Bronchial epithelial cell (primary cell): ENCODE results near the gene LMO7. TPM values are rescaled to one million over a fixed set of nuclear protein-coding genes. Genes with fewer than 3 reads are reported as not detected.
A peak's percentile ranks its signal among the peaks of the same experiment; 100 is the strongest.
"Not testable (repeated sequence)": the region's sequence is repeated elsewhere in the genome, so short reads cannot be mapped to it uniquely, and the experiment has no call there.

ENCODE experiments used
- DNase-seq: peaks from one replicate; pipeline ENCODE4 v3.0.0-alpha.2; 2010; ENCODE audit warnings: low read depth
- FAIRE-seq: peaks from 2 replicates; lab custom pipeline; 2011; peaks lifted over from hg19 to GRCh38; lab: Jason Lieb, UNC
- H3K27me3 ChIP-seq: 2 replicates; pipeline ENCODE4 v1.5.1; 2011; ENCODE audit warnings: low read length; ENCODE audit not compliant: control insufficient read depth, insufficient read depth
- H3K36me3 ChIP-seq: 2 replicates; pipeline ENCODE4 v1.5.1; 2011; ENCODE audit warnings: low read length; ENCODE audit not compliant: control insufficient read depth, insufficient read depth
- H3K4me3 ChIP-seq: 2 replicates; pipeline ENCODE4 v1.5.1; 2011; ENCODE audit warnings: mild to moderate bottlenecking, low read depth, low read length, control low read depth
- total RNA-seq: library from RNA; depleted of rRNA; stranded (reverse); fragments of >200 nt; gene quantifications from 2 replicates; pipeline ENCODE4 v1.2.1, GENCODE V29; 2014
- TF ChIP-seq, protein P1 (sequence below): IDR thresholded peaks from 2 replicates; pipeline ENCODE4 v1.5.1; 2011; ENCODE audit warnings: mild to moderate bottlenecking, moderate library complexity, low read length, control low read depth, inconsistent platforms; ENCODE audit not compliant: insufficient read depth, severe bottlenecking

Gene LMO7
- total RNA-seq, 1 donor from 2014 or later, result 150 TPM

DNA sequence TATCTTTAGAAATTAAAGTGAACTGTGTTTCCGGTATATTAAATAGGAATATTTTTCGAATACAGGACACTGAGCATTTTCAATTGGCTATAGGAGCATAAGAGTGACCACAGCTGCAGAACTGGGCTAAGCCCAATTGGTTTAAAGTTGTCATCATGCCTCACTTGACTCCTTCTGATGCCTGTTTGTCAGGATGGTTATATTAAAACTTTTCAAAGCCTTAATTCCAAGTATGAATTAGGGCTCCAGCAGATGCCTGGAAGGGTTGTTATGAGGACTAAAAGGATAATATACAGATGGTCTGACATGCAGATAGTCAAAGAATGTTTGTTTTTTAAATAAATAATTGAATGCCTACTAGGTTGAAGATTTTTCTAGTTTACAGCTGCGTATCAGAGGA lies 100.0 kb downstream of the LMO7 start:
- Histone ChIP-seq H3K4me3 (no peak overlapping the region), H3K27me3 (no peaks in the 10 kb centered on the region), H3K36me3 (no peaks in the 10 kb centered on the region)
- TF ChIP-seq, protein P1, sequence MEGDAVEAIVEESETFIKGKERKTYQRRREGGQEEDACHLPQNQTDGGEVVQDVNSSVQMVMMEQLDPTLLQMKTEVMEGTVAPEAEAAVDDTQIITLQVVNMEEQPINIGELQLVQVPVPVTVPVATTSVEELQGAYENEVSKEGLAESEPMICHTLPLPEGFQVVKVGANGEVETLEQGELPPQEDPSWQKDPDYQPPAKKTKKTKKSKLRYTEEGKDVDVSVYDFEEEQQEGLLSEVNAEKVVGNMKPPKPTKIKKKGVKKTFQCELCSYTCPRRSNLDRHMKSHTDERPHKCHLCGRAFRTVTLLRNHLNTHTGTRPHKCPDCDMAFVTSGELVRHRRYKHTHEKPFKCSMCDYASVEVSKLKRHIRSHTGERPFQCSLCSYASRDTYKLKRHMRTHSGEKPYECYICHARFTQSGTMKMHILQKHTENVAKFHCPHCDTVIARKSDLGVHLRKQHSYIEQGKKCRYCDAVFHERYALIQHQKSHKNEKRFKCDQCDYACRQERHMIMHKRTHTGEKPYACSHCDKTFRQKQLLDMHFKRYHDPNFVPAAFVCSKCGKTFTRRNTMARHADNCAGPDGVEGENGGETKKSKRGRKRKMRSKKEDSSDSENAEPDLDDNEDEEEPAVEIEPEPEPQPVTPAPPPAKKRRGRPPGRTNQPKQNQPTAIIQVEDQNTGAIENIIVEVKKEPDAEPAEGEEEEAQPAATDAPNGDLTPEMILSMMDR, result no peak
- DNase-seq (no peak), FAIRE-seq (no peak)

- DNase-seq (no peak), FAIRE-seq (no peak)
- TF ChIP-seq, protein P1, result no peak
- Histone ChIP-seq H3K36me3 (no peaks in the 10 kb centered on the region), H3K4me3 (no peak overlapping the region), H3K27me3 (no peaks in the 10 kb centered on the region)
These were observed 102.7 kb downstream of the LMO7 start for GRCh38 chr13:75738841-75739240.

DNA sequence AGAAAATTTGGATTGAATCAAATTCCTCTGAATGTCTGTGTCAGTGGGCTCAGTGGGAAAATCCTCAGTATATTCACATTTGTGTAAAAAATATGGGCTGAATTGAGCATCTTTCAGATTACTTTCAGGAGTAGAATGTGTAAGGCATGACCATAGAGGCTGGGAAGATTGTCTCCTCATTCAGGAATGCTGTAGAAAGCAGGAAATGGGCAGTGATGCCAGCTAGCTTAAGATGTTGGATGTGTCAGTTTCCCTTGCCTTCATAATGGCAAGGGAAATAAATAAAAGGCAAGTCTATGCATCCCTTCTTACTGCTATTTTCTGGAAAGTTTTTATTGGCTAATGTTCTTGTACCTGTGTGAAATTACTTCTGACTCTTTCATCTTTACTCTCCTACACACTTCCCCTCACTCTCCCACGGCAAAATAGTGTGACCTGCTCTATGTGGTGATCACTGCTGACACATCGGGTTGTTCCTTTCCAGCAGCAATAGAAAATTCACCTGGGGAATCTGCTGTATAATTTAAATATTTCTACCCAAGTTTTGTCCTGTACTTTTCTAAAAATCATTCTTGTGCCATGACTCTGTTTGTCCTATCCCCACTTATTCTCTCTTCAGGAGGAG lies 103.2 kb downstream of the LMO7 start:
- no peak for FAIRE-seq
- TF ChIP-seq, protein P1, result no peak
- Histone ChIP-seq H3K4me3 (no peak overlapping the region), H3K27me3 (no peaks in the 10 kb centered on the region), H3K36me3 (no peaks in the 10 kb centered on the region)
- DNase-seq, result peak; percentile 74

- TF ChIP-seq, protein P1, result no peak
- H3K4me3 ChIP-seq, result no peak overlapping the region
- FAIRE-seq (no peak), DNase-seq (no peak)
- no peaks in the 10 kb centered on the region for H3K27me3 ChIP-seq
- H3K36me3 ChIP-seq, result no peaks in the 10 kb centered on the region
These were observed 103.9 kb downstream of the LMO7 start for GRCh38 chr13:75740031-75740430.

DNA sequence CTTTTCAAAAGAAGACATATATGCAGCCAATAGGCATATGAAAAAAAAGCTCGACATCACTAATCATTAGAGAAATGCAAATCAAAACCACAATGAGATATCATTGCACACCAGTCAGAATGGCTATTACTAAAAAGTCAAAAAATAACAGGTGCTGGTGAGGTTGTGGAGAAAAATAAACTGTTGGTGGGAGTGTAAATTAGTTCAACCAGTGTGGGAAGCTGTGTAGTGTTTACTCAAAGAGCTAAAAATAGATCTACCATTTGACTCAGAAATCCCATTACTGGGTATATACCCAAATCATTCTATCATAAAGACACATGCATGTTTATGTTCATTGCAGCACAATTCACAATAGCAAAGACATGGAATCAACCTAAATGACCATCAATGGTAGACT lies 106.9 kb downstream of the LMO7 start:
- H3K36me3 ChIP-seq, H3K27me3 ChIP-seq, FAIRE-seq, DNase-seq, H3K4me3 ChIP-seq: not testable (repeated sequence)

- Histone ChIP-seq H3K27me3 (no peaks in the 10 kb centered on the region), H3K4me3 (no peak overlapping the region), H3K36me3 (no peaks in the 10 kb centered on the region)
- no peak for FAIRE-seq
- peak; percentile 59 for DNase-seq
- TF ChIP-seq, protein P1, result no peak
These were observed 108.0 kb downstream of the LMO7 start for GRCh38 chr13:75744127-75744526.
